Type B pancreatic cell (in vitro differentiated cells): Measurements from ENCODE around the gene CORO1C. TPM values are rescaled to one million over a fixed set of nuclear protein-coding genes. Genes with fewer than 3 reads are reported as not detected.

Experiments used
- DNase-seq: peaks from one replicate; pipeline ENCODE4 v3.0.0; 2021; ENCODE audit warnings: mixed read lengths; ENCODE audit not compliant: unreplicated experiment; ENCODE audit errors: extremely low spot score
- H3K27ac Mint-ChIP-seq: 2 replicates; pipeline ENCODE4 v1.8.0; 2021; ENCODE audit warnings: mild to moderate bottlenecking, mixed read lengths
- H3K27me3 Mint-ChIP-seq: 2 replicates; pipeline ENCODE4 v1.8.0; 2021; ENCODE audit warnings: mixed read lengths
- H3K36me3 Mint-ChIP-seq: 2 replicates; pipeline ENCODE4 v1.8.0; 2021; ENCODE audit warnings: mixed read lengths
- H3K4me1 Mint-ChIP-seq: one replicate; pipeline ENCODE4 v1.8.0; 2021; ENCODE audit warnings: mixed read lengths; ENCODE audit not compliant: unreplicated experiment
- H3K4me3 Mint-ChIP-seq: 2 replicates; pipeline ENCODE4 v1.8.0; 2021; ENCODE audit warnings: mild to moderate bottlenecking, mixed read lengths
- H3K9me3 Mint-ChIP-seq: 2 replicates; pipeline ENCODE4 v1.8.0; 2021; ENCODE audit warnings: mixed read lengths
- total RNA-seq: library from RNA; stranded (reverse); gene quantifications from 2 replicates; pipeline ENCODE4 v1.2.1, GENCODE V29; 2021; ENCODE audit warnings: low replicate concordance
- TF ChIP-seq, protein P1 (sequence below): fragments of 200-600 bp; sonication (generic); conservative IDR thresholded peaks from 2 replicates; pipeline ENCODE4 v1.5.0; 2021; ENCODE audit warnings: antibody characterized with exemption, mild to moderate bottlenecking

Gene CORO1C
- total RNA-seq, 1 donor from 2014 or later, result 103 TPM

GRCh38 chr12:108630481-108631207, 100.7 kb downstream of the CORO1C start:
- peaks cover 29% of the 10 kb centered on the region for H3K4me1 Mint-ChIP-seq
- no peaks in the 10 kb centered on the region for H3K9me3 Mint-ChIP-seq
- no peaks in the 10 kb centered on the region for H3K36me3 Mint-ChIP-seq
- H3K4me3 Mint-ChIP-seq, result no peak overlapping the region
- peak overlapping the region; percentile 74 for H3K27ac Mint-ChIP-seq
- DNase-seq, result no peak
- no peaks in the 10 kb centered on the region for H3K27me3 Mint-ChIP-seq
- TF ChIP-seq, protein P1, sequence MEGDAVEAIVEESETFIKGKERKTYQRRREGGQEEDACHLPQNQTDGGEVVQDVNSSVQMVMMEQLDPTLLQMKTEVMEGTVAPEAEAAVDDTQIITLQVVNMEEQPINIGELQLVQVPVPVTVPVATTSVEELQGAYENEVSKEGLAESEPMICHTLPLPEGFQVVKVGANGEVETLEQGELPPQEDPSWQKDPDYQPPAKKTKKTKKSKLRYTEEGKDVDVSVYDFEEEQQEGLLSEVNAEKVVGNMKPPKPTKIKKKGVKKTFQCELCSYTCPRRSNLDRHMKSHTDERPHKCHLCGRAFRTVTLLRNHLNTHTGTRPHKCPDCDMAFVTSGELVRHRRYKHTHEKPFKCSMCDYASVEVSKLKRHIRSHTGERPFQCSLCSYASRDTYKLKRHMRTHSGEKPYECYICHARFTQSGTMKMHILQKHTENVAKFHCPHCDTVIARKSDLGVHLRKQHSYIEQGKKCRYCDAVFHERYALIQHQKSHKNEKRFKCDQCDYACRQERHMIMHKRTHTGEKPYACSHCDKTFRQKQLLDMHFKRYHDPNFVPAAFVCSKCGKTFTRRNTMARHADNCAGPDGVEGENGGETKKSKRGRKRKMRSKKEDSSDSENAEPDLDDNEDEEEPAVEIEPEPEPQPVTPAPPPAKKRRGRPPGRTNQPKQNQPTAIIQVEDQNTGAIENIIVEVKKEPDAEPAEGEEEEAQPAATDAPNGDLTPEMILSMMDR, result no peak

DNA sequence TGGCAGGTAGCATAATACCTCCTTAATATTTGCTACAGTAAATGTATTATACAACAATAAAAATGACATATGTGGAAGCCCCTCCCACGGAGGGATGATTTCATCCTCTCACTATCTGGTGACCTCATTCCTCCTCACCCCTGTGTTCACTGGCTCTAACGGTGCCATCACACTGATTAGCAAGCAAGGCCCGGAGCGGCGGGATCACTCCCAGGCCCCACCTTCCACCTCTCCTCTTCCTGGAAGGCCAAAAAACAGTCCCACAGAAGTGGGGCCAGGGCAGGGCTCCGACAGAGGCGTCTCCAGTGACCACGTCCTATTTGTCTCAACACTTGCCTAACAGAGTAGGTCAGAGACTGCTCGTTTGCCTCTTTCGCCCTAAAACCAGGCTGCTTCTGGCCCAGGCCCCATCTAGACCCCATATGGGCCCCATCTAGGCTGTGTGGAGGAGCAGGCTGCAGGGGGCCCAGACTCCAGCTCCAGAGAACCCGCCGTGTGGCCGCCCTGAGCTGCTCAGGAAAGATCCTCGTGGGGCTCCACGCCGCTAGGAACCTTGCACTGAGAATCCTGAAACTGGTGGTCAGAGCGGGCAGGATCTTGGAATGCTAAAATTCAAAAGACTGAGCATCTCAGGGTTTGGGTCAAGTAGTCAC, 101.4 kb downstream of the CORO1C start:
- Mint-ChIP-seq H3K4me1 (peaks cover 29% of the 10 kb centered on the region), H3K36me3 (no peaks in the 10 kb centered on the region), H3K9me3 (peaks cover 3% of the 10 kb centered on the region), H3K4me3 (no peak overlapping the region), H3K27ac (peak overlapping the region; percentile 74), H3K27me3 (no peaks in the 10 kb centered on the region)
- no peak for DNase-seq
- TF ChIP-seq, protein P1, result no peak

DNA sequence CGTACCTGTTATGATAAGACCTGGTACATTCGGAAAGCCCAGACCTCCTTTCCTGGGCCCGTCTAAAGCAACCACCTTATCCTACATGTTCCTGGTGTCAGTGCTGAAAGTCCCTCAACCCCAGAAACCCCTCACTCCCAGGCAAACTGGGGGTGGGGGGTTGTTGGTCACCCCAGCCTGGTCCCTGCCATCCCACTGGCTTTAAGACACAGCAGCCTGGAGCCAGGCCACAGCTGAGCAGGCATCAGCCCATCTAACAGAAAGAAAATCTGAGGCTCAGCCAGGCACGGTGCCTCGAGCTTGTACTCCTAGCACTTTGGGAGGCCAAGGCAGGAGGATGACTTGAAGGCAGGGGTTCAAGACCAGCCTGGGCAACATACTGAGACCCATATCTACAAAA, 102.2 kb downstream of the CORO1C start:
- H3K27me3 Mint-ChIP-seq, result no peaks in the 10 kb centered on the region
- H3K36me3 Mint-ChIP-seq, result no peaks in the 10 kb centered on the region
- TF ChIP-seq, protein P1, result no peak
- no peak for DNase-seq
- no peak overlapping the region for H3K27ac Mint-ChIP-seq
- H3K4me3 Mint-ChIP-seq, result no peak overlapping the region
- peaks cover 29% of the 10 kb centered on the region for H3K4me1 Mint-ChIP-seq
- peaks cover 3% of the 10 kb centered on the region for H3K9me3 Mint-ChIP-seq

- Mint-ChIP-seq H3K27me3 (no peaks in the 10 kb centered on the region), H3K27ac (no peak overlapping the region), H3K4me3 (no peak overlapping the region), H3K4me1 (peaks cover 32% of the 10 kb centered on the region), H3K36me3 (no peaks in the 10 kb centered on the region), H3K9me3 (peaks cover 3% of the 10 kb centered on the region)
- DNase-seq, result no peak
- TF ChIP-seq, protein P1, result no peak
Measured at GRCh38 chr12:108627134-108627920, 104.0 kb downstream of the CORO1C start.

- TF ChIP-seq, protein P1, result no peak
- H3K4me3 Mint-ChIP-seq, result no peak overlapping the region
- peaks cover 3% of the 10 kb centered on the region for H3K9me3 Mint-ChIP-seq
- no peak for DNase-seq
- H3K27ac Mint-ChIP-seq, result no peak overlapping the region
- H3K27me3 Mint-ChIP-seq, result no peaks in the 10 kb centered on the region
- peaks cover 24% of the 10 kb centered on the region for H3K4me1 Mint-ChIP-seq
- no peaks in the 10 kb centered on the region for H3K36me3 Mint-ChIP-seq
Measured at GRCh38 chr12:108625228-108625627, 106.1 kb downstream of the CORO1C start.
